GM12864 (cell line): ENCODE data around the gene ISOC1.

Source experiments
- DNase-seq: peaks from one replicate; pipeline ENCODE4 v3.0.0-alpha.2; 2011; ENCODE audit warnings: low read depth
- H3K4me3 ChIP-seq: 2 replicates; pipeline ENCODE4 v1.5.1; 2011; ENCODE audit warnings: mild to moderate bottlenecking, low read depth, low read length, control low read depth
- CTCF ChIP-seq: IDR thresholded peaks from 2 replicates; pipeline ENCODE4 v1.5.1; 2011; ENCODE audit warnings: low read depth, mild to moderate bottlenecking, moderate library complexity, low read length, control low read depth, inconsistent platforms; ENCODE audit errors: missing control alignments

The ISOC1 gene

GRCh38 chr5:129114539-129115193, 20.1 kb downstream of the ISOC1 start:
- no peak for DNase-seq
- H3K4me3 ChIP-seq, result no peak overlapping the region
- no peak for TF ChIP-seq CTCF

DNA sequence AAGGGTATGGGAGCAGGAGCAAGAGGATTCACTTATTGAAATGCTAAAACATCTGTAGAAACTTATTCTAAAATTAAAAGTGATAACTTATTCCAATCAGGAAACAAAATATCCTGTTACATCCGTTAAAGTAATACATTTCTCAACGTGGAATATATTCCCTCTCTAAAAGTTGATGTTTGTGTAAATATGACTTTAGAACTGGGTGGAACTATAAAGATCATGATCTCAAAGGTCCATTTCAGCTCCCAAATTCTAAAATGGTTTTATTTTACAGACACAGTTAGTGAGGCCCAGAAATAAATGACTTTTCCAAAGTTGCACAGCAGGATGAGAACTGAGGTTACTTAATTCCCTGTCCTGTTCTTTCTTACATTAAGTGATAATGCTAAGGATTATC, 21.1 kb downstream of the ISOC1 start:
- TF ChIP-seq CTCF, result no peak
- DNase-seq, result no peak
- H3K4me3 ChIP-seq, result no peak overlapping the region

DNA sequence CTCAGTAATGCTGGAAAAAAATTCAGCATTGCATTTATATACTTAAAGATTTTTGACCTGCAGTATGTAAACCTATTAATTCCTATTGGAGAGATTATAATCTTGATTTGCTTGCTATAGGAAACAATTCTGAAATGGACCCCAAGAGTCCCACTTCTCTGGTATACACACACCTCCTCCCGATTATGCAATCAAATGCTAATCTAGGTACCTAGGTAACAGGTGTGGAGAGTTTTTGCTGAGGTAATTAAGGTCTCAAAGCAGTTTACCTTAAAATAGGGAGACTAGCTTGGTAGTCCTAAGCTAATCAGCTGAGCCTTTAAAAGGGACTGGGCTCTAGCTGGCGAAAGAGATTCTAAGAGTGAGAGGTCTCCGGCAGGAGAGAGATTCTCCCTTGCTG, 22.2 kb downstream of the ISOC1 start:
- TF ChIP-seq CTCF, result no peak
- DNase-seq, result no peak
- H3K4me3 ChIP-seq, result no peak overlapping the region

- H3K4me3 ChIP-seq, result no peak overlapping the region
- DNase-seq, result no peak
- TF ChIP-seq CTCF, result no peak
These were observed 23.9 kb downstream of the ISOC1 start for GRCh38 chr5:129118405-129118804.

DNA sequence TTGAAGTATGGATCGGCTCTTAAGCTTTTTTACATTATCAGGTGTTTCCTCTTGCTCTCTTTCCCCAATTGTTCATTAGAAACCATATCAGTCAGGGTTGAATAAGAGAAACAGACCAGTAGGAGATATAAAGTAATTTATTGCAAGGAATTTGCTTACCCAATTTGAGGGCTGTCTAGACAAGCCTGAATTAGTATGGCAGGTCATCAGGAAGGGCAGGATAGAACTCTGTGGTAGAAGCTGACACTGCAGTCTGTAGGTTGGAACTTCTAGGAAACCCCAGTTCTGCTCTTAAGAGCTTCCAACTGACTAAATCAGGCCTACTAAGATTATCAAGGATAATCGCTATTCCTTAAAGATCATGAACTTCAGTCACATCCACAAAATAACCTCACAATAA, 24.3 kb downstream of the ISOC1 start:
- no peak for TF ChIP-seq CTCF
- H3K4me3 ChIP-seq, result no peak overlapping the region
- DNase-seq, result no peak

- DNase-seq, result no peak
- TF ChIP-seq CTCF, result no peak
- no peak overlapping the region for H3K4me3 ChIP-seq
These were observed 25.6 kb downstream of the ISOC1 start for GRCh38 chr5:129120158-129120581.

- TF ChIP-seq CTCF, result no peak
- H3K4me3 ChIP-seq, result no peak overlapping the region
- no peak for DNase-seq
These were observed 28.0 kb downstream of the ISOC1 start for GRCh38 chr5:129122560-129122959.
